ENCODE data around the gene CNR2.
A peak's percentile ranks its signal among the peaks of the same experiment; 100 is the strongest.
"Not testable (repeated sequence)": the region's sequence is repeated elsewhere in the genome, so short reads cannot be mapped to it uniquely, and the experiment has no call there.

The CNR2 gene

DNA sequence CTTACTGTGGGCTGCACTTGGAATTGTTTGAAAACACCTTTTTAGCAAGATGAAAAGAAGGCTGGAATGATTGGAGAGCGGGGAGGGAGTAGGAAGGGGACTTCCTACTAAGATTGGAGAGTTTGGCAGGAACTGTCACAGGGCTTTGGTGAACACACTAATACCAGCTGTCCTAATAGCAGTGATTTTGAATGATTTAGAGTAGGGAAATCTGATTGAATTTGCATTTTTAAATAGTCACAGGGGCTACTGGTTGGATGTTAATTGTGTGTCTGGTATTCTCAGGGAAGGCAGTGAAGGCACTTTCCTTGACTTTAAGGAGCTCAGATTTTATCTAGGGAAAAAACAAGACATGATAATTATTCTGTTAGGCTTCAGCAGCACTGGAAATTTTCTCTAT lies 85.4 kb downstream of the CNR2 start:
- no peak for DNase-seq

DNA sequence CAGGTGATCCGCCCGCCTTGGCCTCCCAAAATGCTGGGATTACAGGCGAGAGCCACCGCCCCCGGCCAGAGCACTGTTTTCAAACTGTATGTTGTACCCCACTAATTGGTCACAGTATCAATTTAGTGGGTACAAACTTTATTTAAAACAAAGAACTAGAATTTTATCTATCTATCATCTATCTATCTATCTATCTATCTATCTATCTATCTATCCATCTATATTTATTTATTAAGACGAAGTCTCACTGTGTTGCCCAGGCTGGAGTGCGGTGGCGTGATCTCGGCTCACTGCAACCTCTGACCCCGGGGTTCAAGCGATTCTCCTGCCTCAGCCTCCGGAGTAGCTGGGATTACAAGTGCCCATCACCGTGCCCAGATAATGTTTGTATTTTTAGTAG lies 86.6 kb downstream of the CNR2 start:
- DNase-seq: not testable (repeated sequence)

DNA sequence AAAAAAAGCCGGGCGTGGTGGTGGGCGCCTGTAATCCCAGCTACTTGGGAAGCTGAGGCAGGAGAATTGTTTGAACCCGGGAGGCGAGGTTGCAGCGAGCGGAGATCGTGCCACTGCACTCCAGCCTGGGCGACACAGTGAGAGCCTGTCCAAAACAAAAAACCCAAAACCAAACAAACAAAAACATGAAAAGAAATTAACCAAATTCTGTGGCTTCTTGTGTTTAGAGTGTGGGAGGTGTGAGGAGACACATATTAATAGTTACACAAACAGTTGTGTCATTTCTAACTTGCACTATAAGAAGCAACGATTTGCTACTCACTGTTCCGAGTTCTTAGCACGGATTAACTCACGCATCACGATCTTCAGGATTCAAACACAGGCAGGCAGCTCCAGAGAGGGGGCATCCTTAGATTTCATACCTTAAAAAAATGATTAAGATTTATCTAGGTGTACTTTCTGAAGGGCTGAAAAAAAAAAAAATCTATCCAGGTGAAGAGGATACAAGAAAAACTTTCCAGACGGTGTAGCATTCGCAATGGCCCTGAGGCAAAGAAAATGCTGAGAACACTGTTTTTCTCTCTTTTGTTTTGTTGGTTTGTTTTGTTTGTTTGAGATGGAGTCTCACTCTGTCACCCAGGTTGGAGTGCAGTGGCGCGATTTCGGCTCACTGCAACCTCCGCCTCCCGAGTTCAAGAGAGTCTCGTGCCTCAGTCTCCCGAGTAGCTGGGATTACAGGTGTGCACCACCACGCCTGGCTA lies 87.2 kb downstream of the CNR2 start:
- DNase-seq: no peak

DNA sequence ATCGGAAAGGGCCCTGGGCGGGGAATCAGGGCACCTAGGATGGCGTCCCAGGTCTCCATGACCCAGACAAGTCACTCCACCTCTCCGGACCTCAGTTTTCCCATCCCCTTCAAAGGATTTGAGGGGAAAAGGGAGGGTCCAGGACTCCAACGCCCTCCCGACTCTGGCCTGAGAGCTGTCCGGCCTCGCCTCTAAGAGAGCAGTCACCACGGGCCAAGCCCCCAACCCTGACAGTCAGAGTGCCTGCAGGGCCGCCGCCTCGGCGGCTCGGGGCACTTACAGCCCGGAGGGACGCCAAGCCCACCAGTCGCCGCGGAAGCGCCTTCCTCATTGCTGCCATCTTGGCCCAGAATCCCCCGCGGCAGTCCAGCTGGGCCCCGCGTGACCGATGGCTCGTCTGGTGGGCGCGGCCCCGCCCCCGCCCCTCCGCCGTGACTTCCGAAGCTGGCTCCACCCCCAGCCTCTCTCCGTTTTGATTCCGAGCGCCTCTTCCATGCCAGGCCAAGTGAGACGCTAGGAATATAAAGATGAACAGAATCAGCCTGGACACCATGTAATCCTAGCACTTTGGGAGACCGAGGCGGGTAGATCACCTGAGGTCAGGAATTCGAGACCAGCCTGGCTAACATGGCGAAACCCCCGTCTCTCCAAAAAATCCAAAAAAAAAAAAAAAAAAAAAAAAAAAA lies 87.9 kb downstream of the CNR2 start, which contains the start of gene HMGCL:
HMGCL (minus strand) TSS at position 354 of the 686 bp plus-strand sequence; CDS start at position 340, 14 bp downstream.
- DNase-seq: peak; percentile 49

DNA sequence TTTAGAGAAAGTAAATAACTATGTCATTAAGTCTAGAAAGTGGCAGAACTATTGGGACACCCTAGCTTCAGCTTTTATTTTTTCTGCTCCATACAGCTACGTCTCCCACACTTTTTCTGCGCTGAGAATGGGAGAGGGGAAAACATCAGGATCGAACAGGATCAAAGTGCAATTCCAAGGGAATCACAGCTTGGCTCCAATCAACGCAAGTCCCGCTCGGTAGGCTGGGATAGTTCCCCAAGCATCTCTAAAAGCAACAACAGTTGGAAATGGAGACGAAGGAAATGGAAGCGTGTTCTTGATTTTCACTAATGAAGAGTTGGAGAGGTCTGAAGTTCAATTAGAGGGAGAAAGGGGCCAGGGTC lies 88.5 kb downstream of the CNR2 start:
- DNase-seq: no peak

DNA sequence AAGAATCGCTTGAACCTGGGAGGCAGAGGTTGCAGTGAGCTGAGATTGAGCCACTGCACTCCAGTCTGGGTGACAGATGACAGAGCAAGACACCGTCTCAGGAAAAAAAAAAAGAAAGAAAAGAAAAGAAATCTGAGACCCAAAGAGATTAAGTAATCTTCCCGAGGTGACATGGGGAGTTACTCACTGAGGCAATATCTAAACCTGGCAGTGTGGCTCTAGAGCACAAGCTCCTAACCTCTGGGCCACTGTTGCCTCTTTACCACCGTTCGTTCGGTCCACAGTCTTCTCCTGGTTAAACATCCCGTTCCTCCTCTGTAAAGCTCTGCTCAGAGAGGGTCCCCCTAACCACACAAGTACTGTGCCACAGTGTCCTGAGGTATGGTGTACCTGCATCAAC lies 89.4 kb downstream of the CNR2 start:
- no peak for DNase-seq
